ENCODE measurements around the gene TMPRSS4. TPM values are rescaled to one million over a fixed set of nuclear protein-coding genes. Genes with fewer than 3 reads are reported as not detected.

TMPRSS4 gene
- total and polyA plus RNA-seq, 2 experiments from 2014 or later, result 0.10 to 0.58 TPM

GRCh38 chr11:118045191-118045590 is 31.7 kb upstream of the TMPRSS4 start:
- no peak overlapping the region for H3K4me3 ChIP-seq
- Mint-ChIP-seq H3K27me3 (ENCODE audit: insufficient read depth, low read depth, poor library complexity) (no peaks in the 10 kb centered on the region), H3K4me1 (no peaks in the 10 kb centered on the region), H3K27ac (no peak overlapping the region), H3K36me3 (ENCODE audit: low read depth) (no peaks in the 10 kb centered on the region), H3K4me3 (no peak overlapping the region), H3K9me3 (no peaks in the 10 kb centered on the region)
- DNase-seq (ENCODE audit: low spot score), result no peak
- H2AFZ ChIP-seq, result no peak overlapping the region
- H4K20me1 ChIP-seq (replicated peaks; ENCODE audit: insufficient read depth), result no peaks in the 10 kb centered on the region; the same call in 1 of the 2 replicates
- H3K4me2 ChIP-seq, result no peak overlapping the region
- no peaks in the 10 kb centered on the region for H3K4me1 ChIP-seq (ENCODE audit: insufficient read depth)
- H3K27me3 ChIP-seq (ENCODE audit: insufficient read depth), result no peaks in the 10 kb centered on the region
- no peak for ATAC-seq
- H3K36me3 ChIP-seq (ENCODE audit: insufficient read depth), result no peaks in the 10 kb centered on the region
- H3K27ac ChIP-seq (ENCODE audit: low read depth), result no peak overlapping the region
- H3K79me2 ChIP-seq (replicated peaks; ENCODE audit: insufficient read depth), result no peaks in the 10 kb centered on the region
- no peaks in the 10 kb centered on the region for H3F3A ChIP-seq (replicated peaks; ENCODE audit: low read depth)
- TF ChIP-seq, protein P1, sequence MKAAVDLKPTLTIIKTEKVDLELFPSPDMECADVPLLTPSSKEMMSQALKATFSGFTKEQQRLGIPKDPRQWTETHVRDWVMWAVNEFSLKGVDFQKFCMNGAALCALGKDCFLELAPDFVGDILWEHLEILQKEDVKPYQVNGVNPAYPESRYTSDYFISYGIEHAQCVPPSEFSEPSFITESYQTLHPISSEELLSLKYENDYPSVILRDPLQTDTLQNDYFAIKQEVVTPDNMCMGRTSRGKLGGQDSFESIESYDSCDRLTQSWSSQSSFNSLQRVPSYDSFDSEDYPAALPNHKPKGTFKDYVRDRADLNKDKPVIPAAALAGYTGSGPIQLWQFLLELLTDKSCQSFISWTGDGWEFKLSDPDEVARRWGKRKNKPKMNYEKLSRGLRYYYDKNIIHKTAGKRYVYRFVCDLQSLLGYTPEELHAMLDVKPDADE (IDR thresholded peaks at IDR 0.05), result no peak
- no peak for TF ChIP-seq ZNF331 (CRISPR knock-in tag; IDR thresholded peaks at IDR 0.05; ENCODE audit: low read depth)
- no peak for TF ChIP-seq EZH2 (IDR thresholded peaks at IDR 0.05; ENCODE audit: low read depth, unreplicated experiment)
- no peak for TF ChIP-seq CREB1 (CRISPR knock-in tag; IDR thresholded peaks at IDR 0.05; ENCODE audit: low read depth)
- no peak for TF ChIP-seq POLR2AphosphoS5 (IDR thresholded peaks at IDR 0.05; ENCODE audit: low read depth)
- TF ChIP-seq, protein P2, sequence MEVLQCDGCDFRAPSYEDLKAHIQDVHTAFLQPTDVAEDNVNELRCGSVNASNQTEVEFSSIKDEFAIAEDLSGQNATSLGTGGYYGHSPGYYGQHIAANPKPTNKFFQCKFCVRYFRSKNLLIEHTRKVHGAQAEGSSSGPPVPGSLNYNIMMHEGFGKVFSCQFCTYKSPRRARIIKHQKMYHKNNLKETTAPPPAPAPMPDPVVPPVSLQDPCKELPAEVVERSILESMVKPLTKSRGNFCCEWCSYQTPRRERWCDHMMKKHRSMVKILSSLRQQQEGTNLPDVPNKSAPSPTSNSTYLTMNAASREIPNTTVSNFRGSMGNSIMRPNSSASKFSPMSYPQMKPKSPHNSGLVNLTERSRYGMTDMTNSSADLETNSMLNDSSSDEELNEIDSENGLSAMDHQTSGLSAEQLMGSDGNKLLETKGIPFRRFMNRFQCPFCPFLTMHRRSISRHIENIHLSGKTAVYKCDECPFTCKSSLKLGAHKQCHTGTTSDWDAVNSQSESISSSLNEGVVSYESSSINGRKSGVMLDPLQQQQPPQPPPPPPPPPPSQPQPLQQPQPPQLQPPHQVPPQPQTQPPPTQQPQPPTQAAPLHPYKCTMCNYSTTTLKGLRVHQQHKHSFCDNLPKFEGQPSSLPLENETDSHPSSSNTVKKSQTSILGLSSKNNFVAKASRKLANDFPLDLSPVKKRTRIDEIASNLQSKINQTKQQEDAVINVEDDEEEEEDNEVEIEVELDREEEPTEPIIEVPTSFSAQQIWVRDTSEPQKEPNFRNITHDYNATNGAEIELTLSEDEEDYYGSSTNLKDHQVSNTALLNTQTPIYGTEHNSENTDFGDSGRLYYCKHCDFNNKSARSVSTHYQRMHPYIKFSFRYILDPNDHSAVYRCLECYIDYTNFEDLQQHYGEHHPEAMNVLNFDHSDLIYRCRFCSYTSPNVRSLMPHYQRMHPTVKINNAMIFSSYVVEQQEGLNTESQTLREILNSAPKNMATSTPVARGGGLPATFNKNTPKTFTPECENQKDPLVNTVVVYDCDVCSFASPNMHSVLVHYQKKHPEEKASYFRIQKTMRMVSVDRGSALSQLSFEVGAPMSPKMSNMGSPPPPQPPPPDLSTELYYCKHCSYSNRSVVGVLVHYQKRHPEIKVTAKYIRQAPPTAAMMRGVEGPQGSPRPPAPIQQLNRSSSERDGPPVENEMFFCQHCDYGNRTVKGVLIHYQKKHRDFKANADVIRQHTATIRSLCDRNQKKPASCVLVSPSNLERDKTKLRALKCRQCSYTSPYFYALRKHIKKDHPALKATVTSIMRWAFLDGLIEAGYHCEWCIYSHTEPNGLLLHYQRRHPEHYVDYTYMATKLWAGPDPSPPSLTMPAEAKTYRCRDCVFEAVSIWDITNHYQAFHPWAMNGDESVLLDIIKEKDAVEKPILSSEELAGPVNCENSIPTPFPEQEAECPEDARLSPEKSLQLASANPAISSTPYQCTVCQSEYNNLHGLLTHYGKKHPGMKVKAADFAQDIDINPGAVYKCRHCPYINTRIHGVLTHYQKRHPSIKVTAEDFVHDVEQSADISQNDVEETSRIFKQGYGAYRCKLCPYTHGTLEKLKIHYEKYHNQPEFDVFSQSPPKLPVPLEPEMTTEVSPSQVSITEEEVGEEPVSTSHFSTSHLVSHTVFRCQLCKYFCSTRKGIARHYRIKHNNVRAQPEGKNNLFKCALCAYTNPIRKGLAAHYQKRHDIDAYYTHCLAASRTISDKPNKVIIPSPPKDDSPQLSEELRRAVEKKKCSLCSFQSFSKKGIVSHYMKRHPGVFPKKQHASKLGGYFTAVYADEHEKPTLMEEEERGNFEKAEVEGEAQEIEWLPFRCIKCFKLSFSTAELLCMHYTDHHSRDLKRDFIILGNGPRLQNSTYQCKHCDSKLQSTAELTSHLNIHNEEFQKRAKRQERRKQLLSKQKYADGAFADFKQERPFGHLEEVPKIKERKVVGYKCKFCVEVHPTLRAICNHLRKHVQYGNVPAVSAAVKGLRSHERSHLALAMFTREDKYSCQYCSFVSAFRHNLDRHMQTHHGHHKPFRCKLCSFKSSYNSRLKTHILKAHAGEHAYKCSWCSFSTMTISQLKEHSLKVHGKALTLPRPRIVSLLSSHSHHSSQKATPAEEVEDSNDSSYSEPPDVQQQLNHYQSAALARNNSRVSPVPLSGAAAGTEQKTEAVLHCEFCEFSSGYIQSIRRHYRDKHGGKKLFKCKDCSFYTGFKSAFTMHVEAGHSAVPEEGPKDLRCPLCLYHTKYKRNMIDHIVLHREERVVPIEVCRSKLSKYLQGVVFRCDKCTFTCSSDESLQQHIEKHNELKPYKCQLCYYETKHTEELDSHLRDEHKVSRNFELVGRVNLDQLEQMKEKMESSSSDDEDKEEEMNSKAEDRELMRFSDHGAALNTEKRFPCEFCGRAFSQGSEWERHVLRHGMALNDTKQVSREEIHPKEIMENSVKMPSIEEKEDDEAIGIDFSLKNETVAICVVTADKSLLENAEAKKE (CRISPR knock-in tag; IDR thresholded peaks at IDR 0.05), result no peak
- TF ChIP-seq EZH2phosphoT487 (IDR thresholded peaks at IDR 0.05; ENCODE audit: unreplicated experiment), result no peak
- no peak for TF ChIP-seq STAT1 (IDR thresholded peaks at IDR 0.05; ENCODE audit: unreplicated experiment)
- TF ChIP-seq CTCF (conservative IDR thresholded peaks at IDR 0.05; ENCODE audit: low read depth in 2 of 2), result no peak
- TF ChIP-seq NANOG (IDR thresholded peaks at IDR 0.05; ENCODE audit: borderline replicate concordance), result no peak
- no peak for TF ChIP-seq JUNB (IDR thresholded peaks at IDR 0.05; ENCODE audit: unreplicated experiment)
- no peak for TF ChIP-seq ZNF114 (CRISPR knock-in tag; IDR thresholded peaks at IDR 0.05)
- TF ChIP-seq, protein P3, sequence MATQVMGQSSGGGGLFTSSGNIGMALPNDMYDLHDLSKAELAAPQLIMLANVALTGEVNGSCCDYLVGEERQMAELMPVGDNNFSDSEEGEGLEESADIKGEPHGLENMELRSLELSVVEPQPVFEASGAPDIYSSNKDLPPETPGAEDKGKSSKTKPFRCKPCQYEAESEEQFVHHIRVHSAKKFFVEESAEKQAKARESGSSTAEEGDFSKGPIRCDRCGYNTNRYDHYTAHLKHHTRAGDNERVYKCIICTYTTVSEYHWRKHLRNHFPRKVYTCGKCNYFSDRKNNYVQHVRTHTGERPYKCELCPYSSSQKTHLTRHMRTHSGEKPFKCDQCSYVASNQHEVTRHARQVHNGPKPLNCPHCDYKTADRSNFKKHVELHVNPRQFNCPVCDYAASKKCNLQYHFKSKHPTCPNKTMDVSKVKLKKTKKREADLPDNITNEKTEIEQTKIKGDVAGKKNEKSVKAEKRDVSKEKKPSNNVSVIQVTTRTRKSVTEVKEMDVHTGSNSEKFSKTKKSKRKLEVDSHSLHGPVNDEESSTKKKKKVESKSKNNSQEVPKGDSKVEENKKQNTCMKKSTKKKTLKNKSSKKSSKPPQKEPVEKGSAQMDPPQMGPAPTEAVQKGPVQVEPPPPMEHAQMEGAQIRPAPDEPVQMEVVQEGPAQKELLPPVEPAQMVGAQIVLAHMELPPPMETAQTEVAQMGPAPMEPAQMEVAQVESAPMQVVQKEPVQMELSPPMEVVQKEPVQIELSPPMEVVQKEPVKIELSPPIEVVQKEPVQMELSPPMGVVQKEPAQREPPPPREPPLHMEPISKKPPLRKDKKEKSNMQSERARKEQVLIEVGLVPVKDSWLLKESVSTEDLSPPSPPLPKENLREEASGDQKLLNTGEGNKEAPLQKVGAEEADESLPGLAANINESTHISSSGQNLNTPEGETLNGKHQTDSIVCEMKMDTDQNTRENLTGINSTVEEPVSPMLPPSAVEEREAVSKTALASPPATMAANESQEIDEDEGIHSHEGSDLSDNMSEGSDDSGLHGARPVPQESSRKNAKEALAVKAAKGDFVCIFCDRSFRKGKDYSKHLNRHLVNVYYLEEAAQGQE (IDR thresholded peaks at IDR 0.05; ENCODE audit: unreplicated experiment), result no peak
- no peaks in the 10 kb centered on the region for H3K9me2 ChIP-seq (ENCODE audit: insufficient read depth)
